Measurements from ENCODE around the gene AXL.

The AXL gene

DNA sequence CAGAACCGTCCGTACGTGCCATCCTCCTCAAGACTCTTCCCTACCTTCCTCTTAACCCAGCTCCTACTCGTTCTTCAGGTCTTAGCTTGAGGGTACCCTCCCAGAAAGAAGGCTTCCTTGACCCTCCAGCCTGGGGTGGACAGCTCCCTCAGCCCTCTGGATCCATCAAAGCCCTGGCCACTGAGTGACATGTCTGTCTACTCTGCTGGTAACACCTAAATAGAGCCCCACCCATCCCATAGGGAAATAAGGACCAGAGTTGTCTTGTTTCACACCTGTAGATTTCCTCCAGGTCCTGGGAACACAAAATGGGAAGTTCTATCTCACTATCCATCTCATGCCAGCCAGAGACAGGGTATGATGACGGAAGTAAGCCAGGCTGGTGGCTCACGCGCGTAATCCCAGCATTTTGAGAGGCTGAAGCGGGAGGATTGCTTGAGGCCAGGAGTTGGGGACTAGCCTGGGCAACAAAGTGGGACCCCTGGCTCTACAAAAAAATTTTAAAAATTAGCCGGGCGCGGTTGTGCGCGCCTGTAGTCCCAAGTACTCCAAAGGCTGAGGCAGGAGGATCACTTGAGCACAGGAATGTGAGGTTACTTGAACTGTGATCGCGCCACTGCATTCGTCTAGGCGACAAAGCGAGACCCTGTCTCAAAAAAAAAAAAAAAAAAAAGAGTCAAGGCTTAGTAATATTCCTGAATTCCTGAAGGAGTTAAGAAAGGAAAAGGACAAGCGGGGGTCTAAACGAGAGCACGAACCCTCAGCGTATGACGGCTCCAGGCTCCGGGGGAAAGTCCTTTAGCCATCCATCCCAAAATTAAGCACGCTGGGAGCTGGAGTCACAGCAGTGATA is 90.4 kb downstream of the AXL start:
- DNase-seq, result peak; percentile 34 to 42

DNA sequence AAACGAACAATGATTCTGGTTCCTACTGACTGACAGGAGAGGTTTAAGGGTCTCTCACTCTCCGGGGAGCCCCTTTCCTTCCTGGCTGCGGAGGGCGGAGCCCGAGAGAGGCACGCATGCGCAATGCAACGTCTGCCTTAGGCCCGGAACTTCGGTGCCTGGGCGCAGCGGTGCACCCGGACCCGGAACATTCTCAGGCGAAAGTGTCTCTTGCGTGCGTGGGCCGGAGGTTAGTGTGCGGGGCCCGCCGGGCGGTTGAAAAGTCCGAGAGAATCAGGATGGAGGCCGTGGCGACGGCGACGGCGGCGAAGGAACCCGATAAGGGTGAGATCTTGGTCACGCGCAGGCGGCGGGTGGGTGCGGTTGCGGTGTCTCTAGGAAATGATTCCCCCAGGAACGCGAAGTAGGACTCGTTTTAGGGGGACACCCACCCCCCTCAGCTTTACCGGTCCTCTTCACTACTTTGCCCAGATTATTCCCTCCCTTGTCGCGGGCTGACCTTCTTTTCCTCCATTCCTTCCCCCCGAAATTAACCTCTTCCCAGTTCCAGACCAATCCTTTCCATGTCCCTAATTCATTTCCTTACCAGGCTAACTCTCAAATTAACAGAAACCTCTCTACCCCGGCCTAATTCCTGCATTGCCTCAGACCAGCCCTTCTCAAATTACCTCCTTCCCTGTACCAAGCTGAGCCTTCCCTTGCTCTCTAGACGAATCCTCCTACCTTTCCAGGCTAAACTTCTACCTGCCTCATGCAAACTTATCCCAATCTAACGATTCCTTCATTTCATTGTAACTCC is 91.2 kb downstream of the AXL start, which contains the start of gene CCDC97:
Gene CCDC97, plus strand, starts transcription at position 140 of the 799 bp plus-strand sequence. Its CDS starts 139 bp downstream, at position 279.
- DNase-seq, result peak; percentile 88 to 90

DNA sequence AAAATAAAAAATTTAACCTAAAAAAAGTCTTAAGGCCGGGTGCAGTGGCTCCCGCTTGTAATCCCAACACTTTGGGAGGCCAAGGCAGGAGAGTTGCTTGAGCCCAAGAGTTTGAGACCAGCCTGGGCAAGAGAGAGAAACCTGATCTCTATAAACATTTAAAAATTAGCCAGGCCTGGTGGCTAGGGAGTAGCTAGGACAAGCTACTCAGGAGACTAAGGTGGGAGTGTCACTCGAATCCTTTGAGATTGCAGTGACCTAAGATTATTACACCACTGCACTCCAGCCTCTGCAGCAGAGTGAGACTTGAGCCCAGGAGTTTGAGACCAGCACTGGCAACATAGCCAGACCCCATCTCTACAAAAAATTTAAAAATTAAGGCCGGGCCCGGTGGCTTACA is 92.0 kb downstream of the AXL start:
- no peak for DNase-seq

Measured in inflammatory macrophage (primary cell).